Mucosa of descending colon (tissue), 3 donors: ENCODE data around the gene EPHA5. TPM values are rescaled to one million over a fixed set of nuclear protein-coding genes. Genes with fewer than 3 reads are reported as not detected.

Source experiments
- ATAC-seq: fragments of 200-7000 bp; cut with Tn5 transposase; one replicate; pipeline ENCODE4 v1.9.1; 2020; ENCODE audit warnings: mild to moderate bottlenecking, moderate library complexity
- DNase-seq, 3 donors: peaks; one replicate each; pipeline ENCODE4 v3.0.0-alpha.2; 2020
- H3K36me3 ChIP-seq: fragments of 200-600 bp; one replicate; pipeline ENCODE4 v1.8.0; 2021; ENCODE audit warnings: low read depth, mild to moderate bottlenecking
- H3K4me1 ChIP-seq: fragments of 200-600 bp; one replicate; pipeline ENCODE4 v1.8.0; 2021; ENCODE audit warnings: low read depth, mild to moderate bottlenecking
- H3K4me3 ChIP-seq: fragments of 200-600 bp; one replicate; pipeline ENCODE4 v1.8.0; 2021; ENCODE audit warnings: mild to moderate bottlenecking
- H3K9me3 ChIP-seq: fragments of 200-600 bp; one replicate; pipeline ENCODE4 v1.8.0; 2021; ENCODE audit warnings: mild to moderate bottlenecking
- CTCF ChIP-seq: fragments of 200-600 bp; IDR thresholded peaks from one replicate; pipeline ENCODE4 v1.8.0; 2022; ENCODE audit warnings: antibody characterized with exemption, mild to moderate bottlenecking
- intact Hi-C, 2 donors: fragments of 100-400 bp; cut with DNase I in 1 of 2; cut with micrococcal nuclease in 1 of 2; formaldehyde crosslinking; loops; one replicate each; pipeline versions ENCODE4 v1.11.0 to v1.11.1; 2022; cut with DNase I, micrococcal nuclease
- total RNA-seq, 3 donors: library from RNA; stranded (reverse); fragmentation: NEBNext Ultra II Directional in 2 of 3; extraction: Animal tissue kit (Norgen Biotek cat#: 25700) in 2 of 3; gene quantifications; one replicate each; pipeline versions ENCODE4 v1.2.1 to v1.2.4, GENCODE V29; 2021 to 2023
- donor health status: DM: no; HTN: no; CAD: no; lungs with moderate emphysema.
- donor health status: DM: no; HTN: no; CAD: no.
- donor health status: DM: no; HTN: yes; CAD: no.

EPHA5 gene
- total RNA-seq, 3 donors from 2014 or later: 0.06 to 0.60 (median 0.14) TPM

- Histone ChIP-seq H3K4me3 (no peak overlapping the region), H3K9me3 (no peaks in the 10 kb centered on the region), H3K36me3 (no peaks in the 10 kb centered on the region), H3K4me1 (no peaks in the 10 kb centered on the region)
- TF ChIP-seq CTCF: no peak
- intact Hi-C loops: no loop called here
- no peak for ATAC-seq
- DNase-seq: no peak
These were observed 213.7 kb downstream of the EPHA5 start for GRCh38 chr4:65456579-65456978.

- no peak for TF ChIP-seq CTCF
- no peaks in the 10 kb centered on the region for H3K9me3 ChIP-seq
- no peak for ATAC-seq
- no peaks in the 10 kb centered on the region for H3K4me1 ChIP-seq
- no peak for DNase-seq
- H3K4me3 ChIP-seq: no peak overlapping the region
- H3K36me3 ChIP-seq: no peaks in the 10 kb centered on the region
- intact Hi-C loops: no loop called here
These were observed 216.9 kb downstream of the EPHA5 start for GRCh38 chr4:65453398-65453797.

GRCh38 chr4:65450899-65451298 lies 219.4 kb downstream of the EPHA5 start:
- no peaks in the 10 kb centered on the region for H3K4me1 ChIP-seq
- H3K36me3 ChIP-seq: no peaks in the 10 kb centered on the region
- no peak for ATAC-seq
- H3K4me3 ChIP-seq: no peak overlapping the region
- no peak for DNase-seq
- intact Hi-C loops: no loop called here
- TF ChIP-seq CTCF: no peak
- no peaks in the 10 kb centered on the region for H3K9me3 ChIP-seq

GRCh38 chr4:65437102-65437501 lies 233.2 kb downstream of the EPHA5 start:
- DNase-seq (no peak), ATAC-seq (no peak)
- intact Hi-C loops: no loop called here
- H3K4me1 ChIP-seq: no peaks in the 10 kb centered on the region
- H3K36me3 ChIP-seq: no peaks in the 10 kb centered on the region
- H3K4me3 ChIP-seq: no peak overlapping the region
- H3K9me3 ChIP-seq: no peaks in the 10 kb centered on the region
- no peak for TF ChIP-seq CTCF

- H3K9me3 ChIP-seq: no peaks in the 10 kb centered on the region
- no peak overlapping the region for H3K4me3 ChIP-seq
- ATAC-seq (no peak), DNase-seq (no peak)
- intact Hi-C loops: no loop called here
- no peak for TF ChIP-seq CTCF
- H3K4me1 ChIP-seq: no peaks in the 10 kb centered on the region
- no peaks in the 10 kb centered on the region for H3K36me3 ChIP-seq
These were observed 248.2 kb downstream of the EPHA5 start for GRCh38 chr4:65422109-65422508.

GRCh38 chr4:65420036-65420435 lies 250.3 kb downstream of the EPHA5 start:
- ATAC-seq: no peak
- no peak for DNase-seq
- H3K9me3 ChIP-seq: no peaks in the 10 kb centered on the region
- no peaks in the 10 kb centered on the region for H3K36me3 ChIP-seq
- intact Hi-C loops: no loop called here
- no peak for TF ChIP-seq CTCF
- no peak overlapping the region for H3K4me3 ChIP-seq
- H3K4me1 ChIP-seq: no peaks in the 10 kb centered on the region
